Common myeloid progenitor, CD34-positive (primary cell): ENCODE results near the gene BRAT1.
"Not testable (repeated sequence)": the region's sequence is repeated elsewhere in the genome, so short reads cannot be mapped to it uniquely, and the experiment has no call there.

ENCODE experiments used
- CTCF ChIA-PET: fragments of 350-600 bp; sonication (Branson Sonifier 250); formaldehyde crosslinking; loops from one replicate; lab custom pipeline; 2021; ENCODE audit warnings: antibody characterized with exemption; lab: Charles Lee
- POLR2A ChIA-PET: fragments of 350-600 bp; sonication (Branson Sonifier 250); formaldehyde crosslinking; loops from one replicate; lab custom pipeline; 2021; ENCODE audit warnings: antibody characterized with exemption; lab: Charles Lee
- DNase-seq, 3 donors: peaks; one replicate each; pipeline versions ENCODE4 v3.0.0 to v3.0.0-alpha.2; 2013
- H3K27ac ChIP-seq, 2 experiments: 1 replicate in 1 of 2; 2 replicates in 1 of 2; pipeline ENCODE4 v1.7.0; 2013; ENCODE audit warnings: inconsistent platforms in 2 of 2, low read length in 2 of 2, mild to moderate bottlenecking in 2 of 2, low read depth in 1 of 2, moderate library complexity in 1 of 2; ENCODE audit not compliant: severe bottlenecking in 2 of 2, insufficient read depth in 1 of 2, poor library complexity in 1 of 2
- H3K27me3 ChIP-seq, 5 experiments: replicated peaks in 2 of 5; 1 replicate in 3 of 5; 2 replicates in 2 of 5; pipeline versions ENCODE4 v1.6.1 to v1.7.0; 2013; ENCODE audit warnings: low read length in 4 of 5, mild to moderate bottlenecking in 2 of 5, moderate library complexity in 2 of 5, inconsistent platforms in 1 of 5; ENCODE audit not compliant: insufficient read depth in 5 of 5, control insufficient read depth in 4 of 5
- H3K36me3 ChIP-seq, 4 experiments: 1 replicate in 2 of 4; 2 replicates in 2 of 4; pipeline versions ENCODE4 v1.6.1 to v1.7.0; 2013; ENCODE audit warnings: low read length in 3 of 4, control low read depth in 1 of 4, mild to moderate bottlenecking in 1 of 4; ENCODE audit not compliant: control insufficient read depth in 4 of 4, insufficient read depth in 4 of 4
- H3K4me1 ChIP-seq, 4 experiments: 1 replicate in 3 of 4; 2 replicates in 1 of 4; pipeline versions ENCODE4 v1.6.1 to v1.7.1; 2013; ENCODE audit warnings: low read length in 3 of 4, mild to moderate bottlenecking in 3 of 4, control low read depth in 1 of 4, inconsistent platforms in 1 of 4, moderate library complexity in 1 of 4; ENCODE audit not compliant: control insufficient read depth in 4 of 4, insufficient read depth in 4 of 4; ENCODE audit errors: control extremely low read depth in 1 of 4
- H3K4me3 ChIP-seq, 7 experiments: 1 replicate in 4 of 7; 2 replicates in 3 of 7; pipeline versions ENCODE4 v1.5.1 to v1.7.0; 2013; ENCODE audit warnings: mild to moderate bottlenecking in 7 of 7, low read length in 6 of 7, moderate library complexity in 6 of 7, inconsistent platforms in 2 of 7, low read depth in 2 of 7, control low read depth in 1 of 7; ENCODE audit not compliant: insufficient read depth in 4 of 7, control insufficient read depth in 1 of 7; ENCODE audit errors: extremely low read depth in 1 of 7
- H3K9me3 ChIP-seq, 5 experiments: 1 replicate in 4 of 5; 2 replicates in 1 of 5; pipeline versions ENCODE4 v1.6.1 to v1.7.1; 2013; ENCODE audit warnings: low read length in 4 of 5, mild to moderate bottlenecking in 2 of 5, inconsistent platforms in 1 of 5, low read depth in 1 of 5, moderate library complexity in 1 of 5; ENCODE audit not compliant: control insufficient read depth in 4 of 5, insufficient read depth in 2 of 5; ENCODE audit errors: control extremely low read depth in 1 of 5
- WGBS: methylation state at CpG from one replicate; pipeline ENCODE4 v1.1.5; 2013; ENCODE audit not compliant: insufficient coverage; 5-methylcytosine and 5-hydroxymethylcytosine counted together

Gene BRAT1

DNA sequence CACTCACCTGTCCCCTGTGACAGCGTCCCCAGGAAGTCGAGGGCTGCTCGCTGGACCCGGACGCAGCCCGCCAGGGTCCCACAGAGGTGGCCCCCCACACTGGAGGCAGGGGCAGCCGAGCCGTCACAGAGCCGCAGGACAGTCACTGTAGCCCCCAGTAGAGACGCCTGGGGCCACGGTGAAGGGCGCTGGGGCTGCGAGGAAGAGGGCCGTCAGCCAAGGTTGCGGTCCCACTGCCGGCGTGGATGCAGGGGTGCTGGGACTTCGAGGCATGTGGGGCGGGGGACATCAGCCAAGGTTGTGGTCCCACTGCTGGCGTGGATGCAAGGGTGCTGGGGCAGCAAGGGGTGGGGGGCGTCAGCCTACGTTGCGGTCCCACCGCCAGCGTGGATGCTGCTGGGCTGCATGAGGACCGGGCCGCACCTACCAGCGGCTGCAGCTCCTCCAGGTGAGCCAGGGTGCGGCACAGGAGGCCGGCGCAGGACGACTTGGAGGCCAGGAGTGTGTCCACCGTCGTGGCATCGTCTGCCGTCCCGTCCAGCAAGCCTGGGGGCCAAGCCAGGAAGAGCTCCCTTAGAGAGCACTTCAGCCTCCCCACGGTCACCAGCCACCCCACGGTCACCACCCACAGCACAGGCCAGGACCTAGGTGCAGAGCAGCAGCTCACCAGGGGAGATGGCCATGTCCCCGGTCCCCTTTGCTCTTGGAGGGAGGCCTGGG lies 13.9 kb downstream of the BRAT1 start:
- no peaks in the 10 kb centered on the region for H3K4me1 ChIP-seq
- ChIA-PET POLR2A (interaction anchor here (0.7 kb wide), 1 partner anchor 12 kb away, joined by 3 read pairs; no protein-coding TSS in a partner anchor), CTCF (no interaction called here)
- peaks cover 11 to 79% (median 60%) of the 10 kb centered on the region in 4 experiments for H3K36me3 ChIP-seq
- no peak overlapping the region for H3K27ac ChIP-seq
- H3K4me3 ChIP-seq = no peak overlapping the region
- DNase-seq = no peak
- 97% methylated on average over 37 of the region's 40 CpGs for WGBS
- no peaks in the 10 kb centered on the region for H3K27me3 ChIP-seq
- no peaks in the 10 kb centered on the region for H3K9me3 ChIP-seq

DNA sequence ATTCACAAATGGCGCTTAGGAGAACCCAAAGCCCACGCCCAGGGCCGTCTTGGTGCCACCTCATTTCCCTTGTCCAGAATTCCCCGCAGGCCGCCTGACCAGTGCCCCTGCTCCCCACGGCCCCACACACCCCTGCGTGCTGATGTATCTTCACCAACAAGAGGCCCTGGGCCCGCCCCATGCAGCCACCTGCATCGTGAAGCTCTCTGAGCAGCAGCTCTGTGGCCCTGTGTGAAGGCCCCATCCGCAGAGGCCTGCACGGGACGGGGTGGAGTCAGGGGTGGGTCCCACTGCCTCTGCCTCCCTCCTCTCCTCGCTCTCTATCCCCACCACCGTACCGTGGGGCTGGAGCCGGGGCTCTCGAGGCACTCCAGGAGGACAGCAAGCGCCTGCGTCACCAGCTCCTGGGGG lies 14.7 kb downstream of the BRAT1 start:
- H3K27me3 ChIP-seq = no peaks in the 10 kb centered on the region
- WGBS = 98% methylated on average over 9 of the region's 19 CpGs
- ChIA-PET POLR2A (no interaction called here), CTCF (interaction anchor here (1.0 to 1.5 kb wide), 4 partner anchors 9 to 91 kb away, joined by 3 to 6 read pairs (median 4); no protein-coding TSS in a partner anchor)
- DNase-seq = no peak
- H3K4me1 ChIP-seq = no peaks in the 10 kb centered on the region
- no peak overlapping the region for H3K27ac ChIP-seq
- no peak overlapping the region for H3K4me3 ChIP-seq
- H3K36me3 ChIP-seq = peaks cover 8 to 71% (median 54%) of the 10 kb centered on the region in 4 experiments
- no peaks in the 10 kb centered on the region for H3K9me3 ChIP-seq

GRCh38 chr7:2540133-2540532 lies 15.2 kb downstream of the BRAT1 start:
- Histone ChIP-seq H3K27ac (no peak overlapping the region), H3K4me3 (no peak overlapping the region), H3K27me3 (no peaks in the 10 kb centered on the region), H3K9me3 (no peaks in the 10 kb centered on the region), H3K36me3 (peaks cover 7 to 68% (median 53%) of the 10 kb centered on the region in 4 experiments), H3K4me1 (no peaks in the 10 kb centered on the region)
- CTCF ChIA-PET = interaction anchor here (1.0 to 1.5 kb wide), 5 partner anchors 10 to 90 kb away, joined by 3 to 6 read pairs (median 4); no protein-coding TSS in a partner anchor
- 96% methylated on average over 6 of the region's 7 CpGs for WGBS
- no peak for DNase-seq
- POLR2A ChIA-PET = no interaction called here

GRCh38 chr7:2539031-2539911 lies 16.1 kb downstream of the BRAT1 start:
- Histone ChIP-seq H3K36me3 (peaks cover 7 to 61% (median 47%) of the 10 kb centered on the region in 4 experiments), H3K27ac (no peak overlapping the region), H3K9me3 (no peaks in the 10 kb centered on the region), H3K27me3 (no peaks in the 10 kb centered on the region), H3K4me1 (no peaks in the 10 kb centered on the region), H3K4me3 (no peak overlapping the region)
- no peak for DNase-seq
- CTCF ChIA-PET = interaction anchor here (0.9 to 1.5 kb wide), 6 partner anchors 9 to 89 kb away, joined by 3 to 6 read pairs (median 4); no protein-coding TSS in a partner anchor
- WGBS = 96% methylated on average over 31 of the region's 32 CpGs
- POLR2A ChIA-PET = no interaction called here

DNA sequence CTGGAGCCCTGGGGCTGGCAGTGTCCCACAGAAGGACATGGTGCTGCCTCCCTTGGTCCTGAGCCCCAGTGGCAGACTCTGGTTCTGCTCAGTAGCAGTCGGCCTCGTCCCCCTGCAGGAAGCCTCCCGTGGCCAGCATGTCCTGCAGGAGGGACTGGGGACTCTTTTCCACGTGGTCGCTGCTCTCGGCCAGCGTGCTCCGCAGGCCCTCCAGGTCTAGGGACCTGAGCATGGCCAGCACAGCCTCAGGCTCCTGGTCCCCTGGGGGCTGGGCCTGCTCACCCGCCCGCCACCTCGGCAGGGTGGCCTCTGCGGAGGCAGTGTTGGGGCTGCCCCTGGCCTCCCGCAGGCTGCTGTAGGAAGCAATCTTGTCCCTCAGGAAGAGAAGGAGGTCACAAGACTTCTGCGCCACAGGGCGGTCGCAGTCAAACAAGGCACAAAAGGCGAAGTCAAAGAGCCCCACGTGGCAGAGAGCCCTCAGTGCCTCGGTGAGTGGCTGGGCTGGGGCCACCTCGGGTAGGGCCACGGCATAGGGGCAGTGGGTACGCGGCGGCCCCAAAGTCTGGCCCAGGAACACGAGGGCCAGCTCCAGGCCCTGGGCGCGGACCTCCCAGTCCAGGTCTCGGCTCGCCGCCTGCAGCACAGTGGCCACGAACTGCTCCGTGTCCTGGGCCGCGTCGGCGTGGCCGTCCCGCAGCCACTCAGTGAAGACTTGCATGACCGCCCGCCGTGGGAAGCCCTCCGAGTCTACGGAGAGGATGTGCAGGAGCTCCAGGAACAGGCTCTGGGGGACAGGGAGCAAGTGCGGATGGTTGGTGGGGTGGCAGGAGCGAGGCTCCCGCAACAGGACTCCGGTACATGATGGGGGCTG lies 17.1 kb downstream of the BRAT1 start:
- DNase-seq = no peak
- Histone ChIP-seq H3K36me3 (peaks cover 7 to 52% (median 40%) of the 10 kb centered on the region in 4 experiments), H3K27ac (no peak overlapping the region), H3K4me1 (no peaks in the 10 kb centered on the region), H3K27me3 (no peaks in the 10 kb centered on the region), H3K9me3 (no peaks in the 10 kb centered on the region), H3K4me3 (no peak overlapping the region)
- ChIA-PET CTCF (no interaction called here), POLR2A (no interaction called here)
- 91% methylated on average over 39 of the region's 47 CpGs for WGBS

DNA sequence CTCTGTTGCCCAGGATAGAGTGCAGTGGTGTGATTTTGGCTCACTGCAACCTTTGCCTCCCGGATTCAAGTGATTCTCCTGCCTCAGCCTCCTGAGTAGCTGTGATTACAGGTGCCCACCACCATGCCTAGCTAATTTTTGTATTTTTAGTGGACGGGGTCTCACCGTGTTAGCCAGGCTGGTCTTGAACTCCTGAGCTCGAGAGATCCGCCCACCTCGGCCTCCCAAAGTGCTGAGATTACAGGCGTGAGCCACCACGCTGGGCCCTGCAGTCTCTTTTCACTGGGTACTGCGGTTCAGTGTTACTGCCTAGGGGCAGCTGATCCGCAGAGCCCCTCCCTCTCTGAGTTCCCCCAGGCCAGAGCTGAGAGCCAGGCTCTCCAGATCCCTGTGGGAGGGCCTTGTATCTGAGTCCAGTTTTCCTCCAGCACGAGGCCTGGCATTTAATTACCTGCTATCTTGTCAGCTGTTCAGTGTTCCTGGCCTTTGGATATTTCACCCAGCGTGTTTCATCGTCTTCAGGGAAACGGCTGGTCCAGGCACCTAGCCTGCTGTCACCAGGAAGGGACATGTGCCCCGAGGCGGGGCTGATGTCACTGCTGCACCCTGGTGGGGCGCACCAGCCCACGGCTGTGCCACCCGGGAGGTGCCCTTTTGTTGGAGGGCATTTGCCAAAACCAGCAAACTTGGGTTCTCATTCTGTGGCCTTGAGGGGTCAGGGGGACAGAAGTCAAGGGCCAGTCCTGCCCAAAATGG lies 19.3 kb downstream of the BRAT1 start:
- H3K9me3 ChIP-seq, H3K4me1 ChIP-seq, CTCF ChIA-PET, H3K27me3 ChIP-seq, DNase-seq, H3K27ac ChIP-seq, H3K4me3 ChIP-seq: not testable (repeated sequence)
- WGBS = no CpG with 5 or more reads among the region's 19 CpGs
- POLR2A ChIA-PET = interaction anchor here (0.6 kb wide), 1 partner anchor 965 kb away, joined by 4 read pairs; no protein-coding TSS in a partner anchor
- H3K36me3 ChIP-seq = peaks cover 5 to 30% (median 22%) of the 10 kb centered on the region in 4 experiments
